SKM-1 (cell line): ENCODE data around the gene RAB30.

Experiments
- DNase-seq: peaks from one replicate; lab custom pipeline; 2025; ENCODE audit not compliant: unreplicated experiment; lab: John Stamatoyannopoulos, UW

RAB30 gene

GRCh38 chr11:83070731-83071566, 748 bp downstream of the RAB30 start:
- DNase-seq = no peak

GRCh38 chr11:83070044-83070701, 1.5 kb downstream of the RAB30 start:
- DNase-seq = no peak

- no peak for DNase-seq
Observed at GRCh38 chr11:83069441-83070043, 2.2 kb downstream of the RAB30 start.

GRCh38 chr11:83068568-83068967, 3.1 kb downstream of the RAB30 start:
- DNase-seq = no peak

- no peak for DNase-seq
Observed at GRCh38 chr11:83064011-83064410, 7.7 kb downstream of the RAB30 start.

GRCh38 chr11:83063073-83063754, 8.5 kb downstream of the RAB30 start:
- no peak for DNase-seq

- DNase-seq = no peak
Observed at GRCh38 chr11:83061883-83062282, 9.8 kb downstream of the RAB30 start.

- DNase-seq = no peak
Observed at GRCh38 chr11:83060965-83061364, 10.7 kb downstream of the RAB30 start.

- no peak for DNase-seq
Observed at GRCh38 chr11:83057721-83058120, 14.0 kb downstream of the RAB30 start.

GRCh38 chr11:83056611-83057010, 15.1 kb downstream of the RAB30 start:
- DNase-seq = no peak

- DNase-seq = no peak
Observed at GRCh38 chr11:83056204-83056603, 15.5 kb downstream of the RAB30 start.

GRCh38 chr11:83054904-83055380, 16.8 kb downstream of the RAB30 start:
- no peak for DNase-seq

- DNase-seq = no peak
Observed at GRCh38 chr11:83054001-83054400, 17.7 kb downstream of the RAB30 start.

GRCh38 chr11:83051760-83052671, 19.7 kb downstream of the RAB30 start:
- no peak for DNase-seq

GRCh38 chr11:83047515-83048225, 24.0 kb downstream of the RAB30 start:
- no peak for DNase-seq

- no peak for DNase-seq
Observed at GRCh38 chr11:83046621-83047172, 25.0 kb downstream of the RAB30 start.

- DNase-seq = no peak
Observed at GRCh38 chr11:83044958-83045712, 26.6 kb downstream of the RAB30 start.

- DNase-seq = no peak
Observed at GRCh38 chr11:83042964-83043711, 28.6 kb downstream of the RAB30 start.
